B cell (primary cell): ENCODE results near the gene C16orf54.
"Not testable (repeated sequence)": the region's sequence is repeated elsewhere in the genome, so short reads cannot be mapped to it uniquely, and the experiment has no call there.

Experiments used
- EZH2 ChIP-seq: IDR thresholded peaks from 2 replicates; pipeline ENCODE4 v1.6.1; 2012; ENCODE audit warnings: borderline replicate concordance, low read depth, mild to moderate bottlenecking, moderate library complexity, low read length; ENCODE audit not compliant: insufficient read depth, poor library complexity, severe bottlenecking
- TF ChIP-seq, protein P1 (sequence below): fragments of 200-600 bp; IDR thresholded peaks from one replicate; pipeline ENCODE4 v1.8.0; 2022; ENCODE audit warnings: antibody characterized with exemption, mild to moderate bottlenecking

DNA sequence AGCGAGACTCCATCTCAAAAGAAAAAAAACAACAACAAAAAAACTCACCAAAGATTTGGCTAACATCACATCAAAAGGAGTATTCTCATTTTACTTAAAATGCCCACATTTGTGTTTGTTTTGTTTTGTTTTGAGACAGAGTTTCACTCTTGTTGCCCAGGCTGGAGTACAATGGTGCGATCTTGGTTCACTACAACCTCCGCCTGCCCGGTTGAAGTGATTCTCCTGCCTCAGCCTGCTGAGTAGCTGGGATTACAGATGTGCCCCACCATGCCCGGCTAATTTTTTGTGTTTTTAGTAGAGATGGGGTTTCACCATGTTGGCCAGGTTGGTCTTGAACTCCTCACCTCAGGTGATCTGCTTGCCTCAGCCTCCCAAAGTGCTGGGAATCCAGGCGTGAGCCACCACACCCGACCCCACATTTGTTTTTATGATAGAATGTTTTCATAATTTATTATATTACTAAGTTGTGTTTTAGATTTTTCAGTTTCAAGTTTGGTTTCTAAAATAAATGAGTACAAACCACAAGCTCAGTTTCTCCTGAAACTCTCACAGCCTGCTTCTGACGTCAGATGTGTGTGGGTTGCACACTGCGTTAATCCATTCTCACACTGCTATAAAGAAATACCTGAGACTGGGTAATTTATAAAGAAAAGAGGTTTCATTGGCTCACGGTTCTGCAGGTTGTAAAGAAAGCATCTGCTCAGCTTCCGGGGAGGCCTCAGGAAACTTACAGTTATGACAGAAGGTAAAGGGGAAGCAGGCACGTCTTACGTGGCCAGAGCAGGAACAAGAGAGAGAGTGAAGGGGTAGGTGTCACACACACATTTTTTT is 13.8 kb downstream of the C16orf54 start:
- not testable (repeated sequence) for TF ChIP-seq EZH2
- TF ChIP-seq, protein P1, sequence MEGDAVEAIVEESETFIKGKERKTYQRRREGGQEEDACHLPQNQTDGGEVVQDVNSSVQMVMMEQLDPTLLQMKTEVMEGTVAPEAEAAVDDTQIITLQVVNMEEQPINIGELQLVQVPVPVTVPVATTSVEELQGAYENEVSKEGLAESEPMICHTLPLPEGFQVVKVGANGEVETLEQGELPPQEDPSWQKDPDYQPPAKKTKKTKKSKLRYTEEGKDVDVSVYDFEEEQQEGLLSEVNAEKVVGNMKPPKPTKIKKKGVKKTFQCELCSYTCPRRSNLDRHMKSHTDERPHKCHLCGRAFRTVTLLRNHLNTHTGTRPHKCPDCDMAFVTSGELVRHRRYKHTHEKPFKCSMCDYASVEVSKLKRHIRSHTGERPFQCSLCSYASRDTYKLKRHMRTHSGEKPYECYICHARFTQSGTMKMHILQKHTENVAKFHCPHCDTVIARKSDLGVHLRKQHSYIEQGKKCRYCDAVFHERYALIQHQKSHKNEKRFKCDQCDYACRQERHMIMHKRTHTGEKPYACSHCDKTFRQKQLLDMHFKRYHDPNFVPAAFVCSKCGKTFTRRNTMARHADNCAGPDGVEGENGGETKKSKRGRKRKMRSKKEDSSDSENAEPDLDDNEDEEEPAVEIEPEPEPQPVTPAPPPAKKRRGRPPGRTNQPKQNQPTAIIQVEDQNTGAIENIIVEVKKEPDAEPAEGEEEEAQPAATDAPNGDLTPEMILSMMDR, result not testable (repeated sequence)
